ENCODE results near the gene CDH23.

Gene CDH23

GRCh38 chr10:71666639-71667386, 270.1 kb downstream of the CDH23 start:
- H2AFZ ChIP-seq (ENCODE audit: low read depth): no peak overlapping the region
- H3K27me3 ChIP-seq (ENCODE audit: insufficient read depth, low read depth): peaks cover 61% of the 10 kb centered on the region
- H3K4me3 ChIP-seq (IDR thresholded peaks at IDR 0.05; ENCODE audit: insufficient read depth, low read depth, low read length): no peak overlapping the region
- no peak overlapping the region for H3K27ac ChIP-seq
- H4K20me1 ChIP-seq (ENCODE audit: insufficient read depth): no peaks in the 10 kb centered on the region
- no peak for TF ChIP-seq CTCF (conservative IDR thresholded peaks at IDR 0.05; ENCODE audit: low read depth, low read length)
- no peaks in the 10 kb centered on the region for H3K79me2 ChIP-seq (ENCODE audit: insufficient read depth, low read depth)
- H3K9ac ChIP-seq: no peak overlapping the region
- H3K4me2 ChIP-seq: no peak overlapping the region
- no peaks in the 10 kb centered on the region for H3K36me3 ChIP-seq (ENCODE audit: insufficient read depth)
- H3K4me1 ChIP-seq (ENCODE audit: low read depth, poor library complexity, severe bottlenecking): no peaks in the 10 kb centered on the region

- Histone ChIP-seq H3K27ac (no peak overlapping the region), H2AFZ (ENCODE audit: low read depth) (no peak overlapping the region), H3K79me2 (ENCODE audit: insufficient read depth, low read depth) (no peaks in the 10 kb centered on the region), H3K4me2 (no peak overlapping the region), H3K27me3 (ENCODE audit: insufficient read depth, low read depth) (peaks cover 60% of the 10 kb centered on the region), H3K36me3 (ENCODE audit: insufficient read depth) (no peaks in the 10 kb centered on the region), H3K9ac (no peak overlapping the region), H3K4me1 (ENCODE audit: low read depth, poor library complexity, severe bottlenecking) (no peaks in the 10 kb centered on the region), H3K4me3 (IDR thresholded peaks at IDR 0.05; ENCODE audit: insufficient read depth, low read depth, low read length) (no peak overlapping the region), H4K20me1 (ENCODE audit: insufficient read depth) (no peaks in the 10 kb centered on the region)
- no peak for TF ChIP-seq CTCF (conservative IDR thresholded peaks at IDR 0.05; ENCODE audit: low read depth, low read length)
Observed at GRCh38 chr10:71667387-71667752, 270.6 kb downstream of the CDH23 start.

GRCh38 chr10:71671994-71672946, 275.6 kb downstream of the CDH23 start:
- H3K9ac ChIP-seq: no peak overlapping the region
- no peak overlapping the region for H3K4me3 ChIP-seq (IDR thresholded peaks at IDR 0.05; ENCODE audit: insufficient read depth, low read depth, low read length)
- peaks cover 50% of the 10 kb centered on the region; the same call in 1 of the 2 replicates for H3K27me3 ChIP-seq (ENCODE audit: insufficient read depth, low read depth)
- no peaks in the 10 kb centered on the region for H4K20me1 ChIP-seq (ENCODE audit: insufficient read depth)
- H2AFZ ChIP-seq (ENCODE audit: low read depth): no peak overlapping the region
- H3K27ac ChIP-seq: no peak overlapping the region
- no peak for TF ChIP-seq CTCF (conservative IDR thresholded peaks at IDR 0.05; ENCODE audit: low read depth, low read length)
- H3K4me1 ChIP-seq (ENCODE audit: low read depth, poor library complexity, severe bottlenecking): no peaks in the 10 kb centered on the region
- H3K4me2 ChIP-seq: no peak overlapping the region
- no peaks in the 10 kb centered on the region for H3K79me2 ChIP-seq (ENCODE audit: insufficient read depth, low read depth)
- H3K36me3 ChIP-seq (ENCODE audit: insufficient read depth): no peaks in the 10 kb centered on the region

- no peaks in the 10 kb centered on the region for H3K36me3 ChIP-seq (ENCODE audit: insufficient read depth)
- H3K4me1 ChIP-seq (ENCODE audit: low read depth, poor library complexity, severe bottlenecking): no peaks in the 10 kb centered on the region
- H3K79me2 ChIP-seq (ENCODE audit: insufficient read depth, low read depth): no peaks in the 10 kb centered on the region
- H3K9ac ChIP-seq: no peak overlapping the region
- peaks cover 59% of the 10 kb centered on the region; the same call in 1 of the 2 replicates for H3K27me3 ChIP-seq (ENCODE audit: insufficient read depth, low read depth)
- no peak overlapping the region for H3K27ac ChIP-seq
- no peaks in the 10 kb centered on the region for H4K20me1 ChIP-seq (ENCODE audit: insufficient read depth)
- H3K4me2 ChIP-seq: no peak overlapping the region
- no peak for TF ChIP-seq CTCF (conservative IDR thresholded peaks at IDR 0.05; ENCODE audit: low read depth, low read length)
- H2AFZ ChIP-seq (ENCODE audit: low read depth): no peak overlapping the region
- H3K4me3 ChIP-seq (IDR thresholded peaks at IDR 0.05; ENCODE audit: insufficient read depth, low read depth, low read length): no peak overlapping the region
Observed at GRCh38 chr10:71675295-71675970, 278.7 kb downstream of the CDH23 start.
